ENCODE results near the gene LPAR1.

- TF ChIP-seq POU2F2 (IDR thresholded peaks at IDR 0.05; ENCODE audit: low read depth, low read length): no peak
- no peak for TF ChIP-seq POLR2A (IDR thresholded peaks at IDR 0.05; ENCODE audit: low read depth, low read length)
- TF ChIP-seq POLR2AphosphoS5 (IDR thresholded peaks at IDR 0.05; ENCODE audit: low read depth, low read length): no peak
- TF ChIP-seq TAF1 (IDR thresholded peaks at IDR 0.05; ENCODE audit: low read depth, low read length): no peak
- no peak for TF ChIP-seq PAX5 (IDR thresholded peaks at IDR 0.05; ENCODE audit: insufficient read depth, low read length, severe bottlenecking)
Observed at GRCh38 chr9:110886832-110887231, 151.4 kb downstream of the LPAR1 start.

Data from GM12891 (cell line).